ENCODE data around the gene UBE2E3.

UBE2E3 gene

GRCh38 chr2:181047829-181048228, 67.4 kb downstream of the UBE2E3 start:
- Histone ChIP-seq H2AFZ (ENCODE audit: low read length) (no peak overlapping the region), H3K4me1 (ENCODE audit: insufficient read depth, low read length, severe bottlenecking) (no peaks in the 10 kb centered on the region), H3K9ac (ENCODE audit: low read length) (no peak overlapping the region), H3K9me3 (ENCODE audit: low read length) (no peaks in the 10 kb centered on the region), H3K4me3 (ENCODE audit: low read depth, low read length, poor library complexity, severe bottlenecking) (no peak overlapping the region), H3K79me2 (ENCODE audit: insufficient read depth, low read length) (no peaks in the 10 kb centered on the region; the same call in 1 of the 2 replicates), H3K4me2 (ENCODE audit: low read length) (no peak overlapping the region), H3K36me3 (ENCODE audit: insufficient read depth, low read length) (no peaks in the 10 kb centered on the region), H3K9me2 (ENCODE audit: low read depth, low read length) (no peaks in the 10 kb centered on the region), H3K27me3 (ENCODE audit: insufficient read depth, low read length) (no peaks in the 10 kb centered on the region), H3F3A (ENCODE audit: insufficient read depth, low read length) (no peaks in the 10 kb centered on the region), H3K27ac (ENCODE audit: low read depth, low read length, poor library complexity, severe bottlenecking) (no peak overlapping the region), H4K20me1 (ENCODE audit: insufficient read depth, low read length) (no peaks in the 10 kb centered on the region)
- TF ChIP-seq EZH2 (IDR thresholded peaks at IDR 0.05; ENCODE audit: borderline replicate concordance, low read length) (no peak), CTCF (IDR thresholded peaks at IDR 0.05; ENCODE audit: low read length) (no peak)

- H3K9me2 ChIP-seq (ENCODE audit: low read depth, low read length): no peaks in the 10 kb centered on the region
- no peaks in the 10 kb centered on the region for H4K20me1 ChIP-seq (ENCODE audit: insufficient read depth, low read length)
- no peak overlapping the region for H3K9ac ChIP-seq (ENCODE audit: low read length)
- no peak overlapping the region for H3K4me2 ChIP-seq (ENCODE audit: low read length)
- TF ChIP-seq CTCF (IDR thresholded peaks at IDR 0.05; ENCODE audit: low read length) (no peak), EZH2 (IDR thresholded peaks at IDR 0.05; ENCODE audit: borderline replicate concordance, low read length) (no peak)
- no peaks in the 10 kb centered on the region for H3K9me3 ChIP-seq (ENCODE audit: low read length)
- no peaks in the 10 kb centered on the region; the same call in 1 of the 2 replicates for H3K79me2 ChIP-seq (ENCODE audit: insufficient read depth, low read length)
- no peaks in the 10 kb centered on the region for H3K27me3 ChIP-seq (ENCODE audit: insufficient read depth, low read length)
- H2AFZ ChIP-seq (ENCODE audit: low read length): no peak overlapping the region
- no peak overlapping the region for H3K27ac ChIP-seq (ENCODE audit: low read depth, low read length, poor library complexity, severe bottlenecking)
- no peaks in the 10 kb centered on the region for H3K36me3 ChIP-seq (ENCODE audit: insufficient read depth, low read length)
- no peak overlapping the region for H3K4me3 ChIP-seq (ENCODE audit: low read depth, low read length, poor library complexity, severe bottlenecking)
- H3K4me1 ChIP-seq (ENCODE audit: insufficient read depth, low read length, severe bottlenecking): no peaks in the 10 kb centered on the region
- no peaks in the 10 kb centered on the region for H3F3A ChIP-seq (ENCODE audit: insufficient read depth, low read length)
Measured at GRCh38 chr2:181051861-181052522, 71.6 kb downstream of the UBE2E3 start.

GRCh38 chr2:181052523-181052891, 72.1 kb downstream of the UBE2E3 start:
- Histone ChIP-seq H4K20me1 (ENCODE audit: insufficient read depth, low read length) (no peaks in the 10 kb centered on the region), H3F3A (ENCODE audit: insufficient read depth, low read length) (no peaks in the 10 kb centered on the region), H2AFZ (ENCODE audit: low read length) (no peak overlapping the region), H3K9me3 (ENCODE audit: low read length) (no peaks in the 10 kb centered on the region), H3K36me3 (ENCODE audit: insufficient read depth, low read length) (no peaks in the 10 kb centered on the region), H3K27ac (ENCODE audit: low read depth, low read length, poor library complexity, severe bottlenecking) (no peak overlapping the region), H3K9me2 (ENCODE audit: low read depth, low read length) (no peaks in the 10 kb centered on the region), H3K4me1 (ENCODE audit: insufficient read depth, low read length, severe bottlenecking) (no peaks in the 10 kb centered on the region), H3K27me3 (ENCODE audit: insufficient read depth, low read length) (no peaks in the 10 kb centered on the region), H3K4me3 (ENCODE audit: low read depth, low read length, poor library complexity, severe bottlenecking) (no peak overlapping the region), H3K79me2 (ENCODE audit: insufficient read depth, low read length) (no peaks in the 10 kb centered on the region; the same call in 1 of the 2 replicates), H3K4me2 (ENCODE audit: low read length) (no peak overlapping the region), H3K9ac (ENCODE audit: low read length) (no peak overlapping the region)
- TF ChIP-seq CTCF (IDR thresholded peaks at IDR 0.05; ENCODE audit: low read length) (no peak), EZH2 (IDR thresholded peaks at IDR 0.05; ENCODE audit: borderline replicate concordance, low read length) (no peak)
